CD4-positive, alpha-beta T cell treated with Interleukin-4 for 1 hour (primary cell): ENCODE measurements around the gene CD8B.
"Not testable (repeated sequence)": the region's sequence is repeated elsewhere in the genome, so short reads cannot be mapped to it uniquely, and the experiment has no call there.

Source experiments
- DNase-seq, 2 donors: peaks; one replicate each; pipeline ENCODE4 v3.0.0-alpha.2; 2020 to 2022

Gene CD8B

GRCh38 chr2:86861628-86862379 is at the start of gene CD8B:
CD8B (minus strand) TSS chr2:86861886; CDS start chr2:86861865, 21 bp downstream.
- DNase-seq, result peak in 1 of 2 donors; percentile 14

- not testable (repeated sequence) for DNase-seq
Observed at GRCh38 chr2:86905868-86906267, 44.2 kb upstream of the CD8B start.

- DNase-seq, result not testable (repeated sequence)
Observed at GRCh38 chr2:86900687-86901086, 39.0 kb upstream of the CD8B start.

GRCh38 chr2:86886026-86886425 is 24.3 kb upstream of the CD8B start:
- DNase-seq, result not testable (repeated sequence)

DNA sequence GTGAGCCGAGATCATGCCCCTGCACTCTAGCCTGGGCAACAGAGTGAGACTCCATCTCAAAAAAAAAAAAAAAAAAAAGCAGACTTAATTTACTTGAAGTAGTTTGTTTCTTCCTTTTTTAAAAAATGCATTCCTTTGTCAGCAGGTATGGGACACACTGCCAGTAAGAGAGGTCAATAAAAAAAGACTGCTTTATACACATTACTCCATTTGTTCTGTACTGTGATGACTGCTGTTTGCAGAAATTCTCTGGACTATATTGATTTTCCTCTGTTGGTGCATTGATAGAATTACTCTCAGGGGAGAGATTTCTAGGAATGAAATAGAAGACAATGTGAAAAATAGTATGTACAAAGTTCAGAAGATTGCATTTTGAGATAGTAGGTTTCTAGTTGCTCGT is 21.2 kb upstream of the CD8B start:
- DNase-seq, result not testable (repeated sequence)

DNA sequence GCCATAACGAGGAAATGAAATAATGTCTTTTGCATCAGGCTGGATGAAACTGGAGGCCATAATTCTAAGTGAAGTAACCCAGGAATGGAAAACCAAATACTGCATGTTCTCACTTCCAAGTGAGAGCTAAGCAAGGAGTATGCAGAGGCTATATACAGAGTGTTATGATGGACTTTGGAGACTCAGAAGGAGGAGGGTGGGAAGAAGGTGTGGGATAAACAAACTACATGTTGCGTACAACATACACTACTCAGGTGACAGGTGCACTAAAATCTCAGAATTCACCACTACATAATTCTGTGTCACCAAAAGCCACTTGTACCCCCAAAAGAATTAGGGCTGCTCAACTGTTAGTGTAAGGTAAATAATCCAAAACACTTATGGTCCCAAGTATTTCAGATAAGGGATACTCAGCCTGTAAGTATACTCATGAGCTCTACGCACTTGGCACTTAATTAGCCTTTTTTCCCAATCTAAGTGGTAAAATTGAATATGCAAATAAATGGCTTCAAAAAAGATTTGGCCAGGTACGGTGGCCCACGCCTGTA is 20.5 kb upstream of the CD8B start:
- DNase-seq, result not testable (repeated sequence)

- not testable (repeated sequence) for DNase-seq
Observed at GRCh38 chr2:86878986-86879385, 17.3 kb upstream of the CD8B start.

GRCh38 chr2:86870941-86871340 is 9.3 kb upstream of the CD8B start:
- not testable (repeated sequence) for DNase-seq

DNA sequence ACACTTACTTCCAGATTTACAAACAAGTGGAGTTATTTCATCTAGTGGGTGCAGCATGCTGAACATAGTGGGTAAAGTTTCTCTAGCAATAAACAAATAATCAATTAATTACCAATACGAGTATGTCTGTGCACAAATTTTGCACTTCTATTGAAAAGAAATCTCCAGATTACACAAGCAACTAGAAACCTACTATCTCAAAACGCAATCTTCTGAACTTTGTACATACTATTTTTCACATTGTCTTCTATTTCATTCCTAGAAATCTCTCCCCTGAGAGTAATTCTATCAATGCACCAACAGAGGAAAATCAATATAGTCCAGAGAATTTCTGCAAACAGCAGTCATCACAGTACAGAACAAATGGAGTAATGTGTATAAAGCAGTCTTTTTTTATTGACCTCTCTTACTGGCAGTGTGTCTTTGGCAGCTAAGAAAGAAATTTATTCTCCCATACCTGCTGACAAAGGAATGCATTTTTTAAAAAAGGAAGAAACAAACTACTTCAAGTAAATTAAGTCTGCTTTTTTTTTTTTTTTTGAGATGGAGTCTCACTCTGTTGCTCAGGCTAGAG is 7.3 kb upstream of the CD8B start:
- not testable (repeated sequence) for DNase-seq

DNA sequence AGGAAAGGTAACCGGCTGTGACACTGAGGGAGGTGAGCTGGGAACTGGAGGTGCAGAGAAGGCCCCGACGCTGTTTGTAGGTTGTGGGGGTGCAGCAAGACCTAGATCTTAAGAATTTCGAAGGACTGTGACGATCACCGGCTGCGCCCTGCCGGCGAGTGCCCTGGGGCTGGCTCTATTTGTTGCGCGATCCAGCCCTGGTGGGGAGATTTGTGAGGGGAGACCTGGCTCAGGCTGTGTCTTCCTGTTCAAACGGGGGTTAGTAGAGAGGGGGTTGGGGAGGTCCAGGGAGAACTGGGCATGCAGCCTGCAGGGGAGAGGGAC is 656 bp upstream of the CD8B start:
- DNase-seq, result peak in 1 of 2 donors; percentile 8

DNA sequence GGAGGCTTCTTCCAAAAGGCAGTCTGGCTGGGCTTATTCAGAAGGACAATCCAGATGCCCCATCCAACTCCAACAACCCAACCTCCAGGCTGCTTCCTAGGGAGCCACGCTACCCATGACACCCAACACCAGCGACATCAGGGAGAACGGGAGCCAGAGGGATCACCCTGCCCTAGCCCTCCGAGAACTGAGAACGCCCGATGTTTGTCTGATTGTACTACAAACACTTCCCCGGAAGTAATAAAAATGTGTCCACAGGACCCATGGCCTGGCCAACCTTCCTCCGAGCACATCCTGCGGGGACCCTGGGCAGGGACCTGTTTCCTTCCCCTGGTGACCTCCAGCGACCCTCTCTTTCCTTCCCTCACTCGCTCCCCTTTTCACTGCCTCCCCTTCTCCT is 511 bp downstream of the CD8B start:
- not testable (repeated sequence) for DNase-seq

GRCh38 chr2:86860573-86860972 is 1.1 kb downstream of the CD8B start:
- peak in 1 of 2 donors; percentile 15 for DNase-seq

- not testable (repeated sequence) for DNase-seq
Observed at GRCh38 chr2:86857688-86858087, 4.0 kb downstream of the CD8B start.

- DNase-seq, result not testable (repeated sequence)
Observed at GRCh38 chr2:86856498-86856897, 5.2 kb downstream of the CD8B start.

DNA sequence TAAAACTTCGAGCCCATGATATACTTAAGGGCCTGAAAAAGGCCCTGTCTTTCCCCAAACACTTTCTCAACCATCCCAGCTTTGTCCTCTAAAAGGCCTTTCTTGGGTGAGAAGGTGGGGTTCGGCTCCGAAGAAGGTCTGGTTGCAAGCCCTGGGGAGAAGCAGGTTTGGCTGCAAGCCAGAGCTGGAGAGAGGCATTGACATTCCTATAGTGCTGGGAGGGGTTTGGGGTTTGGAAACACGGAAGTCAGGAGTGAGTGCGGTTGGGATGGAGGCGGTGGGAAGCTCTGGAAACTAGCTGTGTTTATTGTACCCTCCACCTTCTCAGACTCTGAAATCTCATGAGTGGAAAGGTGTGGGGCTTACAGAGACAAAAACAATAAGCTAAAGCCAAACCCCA is 5.7 kb downstream of the CD8B start:
- not testable (repeated sequence) for DNase-seq

DNA sequence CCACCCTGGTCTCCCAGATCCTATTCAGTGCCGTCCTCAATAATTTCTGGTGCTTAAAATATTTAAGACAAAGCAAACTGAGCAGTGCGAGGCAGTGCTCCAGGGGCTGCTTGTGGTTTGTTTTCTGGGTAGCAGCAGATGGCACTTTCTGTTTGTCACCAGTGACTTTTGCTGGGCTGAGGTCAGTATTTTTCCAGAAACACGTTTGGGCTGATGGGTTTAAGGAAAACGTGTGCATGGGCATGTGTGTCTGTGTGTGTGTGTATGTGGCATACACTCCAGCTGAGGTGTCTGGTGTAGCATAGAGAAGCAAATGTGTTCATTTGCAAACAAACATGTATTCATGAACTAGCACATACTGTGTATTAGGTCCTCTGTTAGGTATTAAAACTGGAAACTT is 10.1 kb downstream of the CD8B start:
- not testable (repeated sequence) for DNase-seq

DNA sequence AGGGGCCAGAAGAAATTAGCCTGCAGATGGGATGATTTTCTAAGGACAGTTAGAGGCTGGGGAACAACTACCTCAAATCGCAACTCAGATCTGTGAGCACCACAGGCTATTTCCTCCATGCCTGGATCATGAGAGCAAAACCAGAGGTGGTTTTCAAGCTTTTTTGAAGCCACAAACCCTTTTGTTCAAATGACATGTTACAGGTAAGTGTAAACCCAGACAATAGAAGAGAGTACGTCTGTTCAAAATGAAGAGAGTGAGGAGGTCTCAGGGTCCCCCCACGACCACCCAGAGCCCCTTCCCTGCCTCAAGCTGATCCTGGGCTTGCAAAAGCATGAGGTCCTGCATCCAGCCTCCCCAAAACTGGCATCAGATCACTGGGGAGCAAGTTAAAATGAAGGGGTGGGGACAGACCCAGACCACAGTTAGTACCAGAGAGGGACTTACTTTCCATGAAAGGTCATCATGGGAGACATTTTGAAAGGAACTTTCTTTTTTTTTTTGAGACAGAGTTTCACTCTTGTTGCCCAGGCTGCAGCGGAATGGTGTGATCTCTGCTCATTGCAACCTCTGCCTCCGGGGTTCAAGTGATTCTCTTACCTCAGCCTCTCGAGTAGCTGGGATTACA is 19.0 kb downstream of the CD8B start:
- DNase-seq, result peak in 1 of 2 donors; percentile 35

- not testable (repeated sequence) for DNase-seq
Observed at GRCh38 chr2:86841330-86841729, 20.4 kb downstream of the CD8B start.

GRCh38 chr2:86839871-86840548 is 21.7 kb downstream of the CD8B start:
- not testable (repeated sequence) for DNase-seq

- not testable (repeated sequence) for DNase-seq
Observed at GRCh38 chr2:86839455-86839854, 22.2 kb downstream of the CD8B start.

- DNase-seq, result not testable (repeated sequence)
Observed at GRCh38 chr2:86837714-86838113, 24.0 kb downstream of the CD8B start.

DNA sequence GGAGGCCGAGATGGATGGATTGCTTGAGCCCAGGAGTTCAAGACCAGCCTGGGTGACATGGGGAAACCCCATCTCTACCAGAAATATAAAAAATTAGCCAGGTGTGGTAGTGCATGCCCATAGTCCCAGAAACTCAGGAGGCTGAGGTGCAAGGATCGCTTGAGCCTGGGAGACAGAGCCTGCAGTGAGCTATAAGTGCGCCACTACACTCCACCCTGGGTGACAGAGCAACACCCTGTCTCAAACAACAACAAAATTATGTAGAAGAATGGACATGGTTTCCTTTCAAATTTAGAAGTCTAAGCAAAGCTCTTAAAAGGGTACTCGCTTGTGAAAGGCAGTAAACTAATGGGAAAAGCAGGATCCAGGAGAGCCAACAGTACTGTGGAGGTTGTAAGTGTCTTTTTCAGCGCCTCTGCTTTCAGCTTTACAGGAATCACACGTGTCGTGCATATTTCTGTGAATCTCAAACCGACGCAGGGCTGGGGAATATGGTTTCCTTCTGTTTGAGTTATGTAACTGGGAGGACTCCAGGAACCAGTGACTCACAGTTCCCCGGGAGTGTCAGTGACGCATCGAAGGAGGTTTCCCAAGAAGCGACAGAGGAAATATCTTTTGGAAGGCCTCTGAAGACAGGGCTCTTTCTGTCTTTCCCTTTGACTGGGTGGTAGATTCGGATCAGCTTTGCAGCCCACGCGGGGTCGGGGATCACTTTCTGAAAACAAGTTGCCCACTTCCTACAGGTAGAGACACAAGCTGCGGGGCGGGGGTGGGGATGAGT is 24.6 kb downstream of the CD8B start:
- DNase-seq, result peak; percentile 67 to 86
